ENCODE measurements around the gene HSD17B12.
A peak's percentile ranks its signal among the peaks of the same experiment; 100 is the strongest.

The HSD17B12 gene

DNA sequence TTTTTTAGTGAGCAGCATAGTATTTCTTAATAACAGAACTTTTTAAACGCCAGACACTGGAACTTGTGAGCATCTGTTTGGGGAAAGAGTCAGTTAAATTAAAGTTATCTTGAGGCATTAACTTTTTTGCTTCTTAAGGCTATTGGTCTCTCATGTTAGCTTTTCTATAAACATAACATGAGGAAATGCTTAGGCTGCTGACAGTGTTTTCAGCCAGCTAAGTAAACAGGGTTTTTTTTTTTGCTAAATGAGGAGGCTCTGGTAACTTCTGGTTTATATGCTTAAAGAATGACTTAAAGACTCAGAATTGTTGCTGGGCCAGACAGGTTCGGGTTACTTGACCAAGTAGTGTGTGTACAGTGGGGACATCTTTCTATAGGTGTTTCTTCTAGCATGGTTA, 104.3 kb downstream of the HSD17B12 start:
- in situ Hi-C loops (cut with HindIII; ENCODE audit: low pct_ligation_motif_present, low pct_unique_long_range_greater_than_20kb, low sequenced_read_pairs): no loop called here
- DNase-seq: no peak

DNA sequence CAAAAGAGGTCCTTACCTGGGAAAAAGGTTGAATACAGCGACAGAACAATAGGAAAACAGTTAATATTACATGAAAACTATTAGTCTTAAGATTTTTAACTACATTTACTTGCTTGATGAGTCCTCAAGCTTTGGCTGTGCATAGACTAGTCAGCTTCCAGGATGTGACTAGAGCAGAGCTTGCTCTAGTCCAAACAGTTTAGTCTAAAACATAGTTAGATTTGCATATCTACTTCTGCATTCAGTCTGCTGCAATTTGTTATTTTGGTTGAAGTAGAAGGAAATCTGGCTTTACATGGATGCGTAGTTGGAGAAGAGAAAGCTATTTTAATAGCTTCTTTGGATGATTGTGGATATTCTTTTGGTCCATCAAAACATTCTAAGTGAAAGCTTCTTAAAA, 104.8 kb downstream of the HSD17B12 start:
- DNase-seq: no peak
- in situ Hi-C loops (cut with HindIII; ENCODE audit: low pct_ligation_motif_present, low pct_unique_long_range_greater_than_20kb, low sequenced_read_pairs): no loop called here

DNA sequence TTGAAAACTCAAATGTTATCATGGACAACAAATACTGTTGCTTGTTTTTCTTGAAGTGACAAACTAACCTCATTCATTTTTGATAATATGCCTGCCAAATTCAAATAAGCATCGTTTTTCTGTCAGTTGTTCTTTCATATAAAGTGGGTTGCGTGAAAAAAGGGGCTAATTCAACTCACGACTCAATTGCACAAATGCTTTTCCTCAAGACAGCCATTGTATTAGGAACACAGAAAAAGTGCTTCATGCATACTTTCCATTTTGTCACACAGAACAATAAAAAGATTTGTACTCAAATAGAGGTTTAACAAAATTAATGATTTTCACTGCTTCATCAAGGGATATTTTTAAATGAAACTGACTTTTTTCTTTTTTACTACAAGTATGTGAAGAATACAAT, 105.5 kb downstream of the HSD17B12 start:
- DNase-seq: no peak
- in situ Hi-C loops (cut with HindIII; ENCODE audit: low pct_ligation_motif_present, low pct_unique_long_range_greater_than_20kb, low sequenced_read_pairs): no loop called here

DNA sequence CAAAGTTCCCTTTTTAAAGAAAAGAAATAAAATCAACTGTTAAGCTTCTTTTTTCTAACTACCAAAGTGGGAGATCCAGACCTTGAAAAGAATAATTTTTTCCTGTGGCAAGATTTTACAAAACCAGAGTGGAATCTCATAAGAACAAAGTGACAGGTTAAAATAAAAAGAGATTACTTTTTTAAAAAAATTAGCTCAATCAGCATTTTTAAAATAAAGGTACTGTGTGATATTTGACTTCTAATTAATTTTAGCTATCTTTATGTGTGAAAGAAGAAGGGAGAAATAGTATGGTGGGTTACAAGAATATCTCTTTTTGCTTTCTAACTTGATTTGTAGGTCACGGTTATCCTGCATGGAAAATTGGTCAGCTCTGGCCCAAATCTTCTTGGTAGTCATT, 107.3 kb downstream of the HSD17B12 start:
- no peak for DNase-seq
- in situ Hi-C loops (cut with HindIII; ENCODE audit: low pct_ligation_motif_present, low pct_unique_long_range_greater_than_20kb, low sequenced_read_pairs): no loop called here

DNA sequence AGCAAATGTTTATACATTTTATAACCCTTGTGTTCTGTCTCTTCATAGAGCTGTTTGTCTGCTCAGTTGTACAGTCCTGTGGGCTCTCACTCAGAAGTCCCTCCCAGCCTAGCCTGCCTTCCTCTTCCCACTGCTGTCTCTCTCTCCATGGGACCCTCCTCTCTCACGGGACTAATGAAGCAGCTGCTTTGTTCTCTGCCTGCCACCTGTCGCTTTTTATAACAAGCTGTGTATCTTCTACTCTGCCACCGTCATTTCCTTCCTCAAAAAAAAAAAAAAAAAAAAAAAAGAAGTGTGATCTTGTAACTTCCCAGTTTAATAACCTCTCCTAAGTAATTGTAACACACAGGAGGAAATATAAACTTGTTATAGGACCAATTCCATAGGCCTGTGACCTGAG, 107.9 kb downstream of the HSD17B12 start:
- in situ Hi-C loops (cut with HindIII; ENCODE audit: low pct_ligation_motif_present, low pct_unique_long_range_greater_than_20kb, low sequenced_read_pairs): no loop called here
- no peak for DNase-seq

DNA sequence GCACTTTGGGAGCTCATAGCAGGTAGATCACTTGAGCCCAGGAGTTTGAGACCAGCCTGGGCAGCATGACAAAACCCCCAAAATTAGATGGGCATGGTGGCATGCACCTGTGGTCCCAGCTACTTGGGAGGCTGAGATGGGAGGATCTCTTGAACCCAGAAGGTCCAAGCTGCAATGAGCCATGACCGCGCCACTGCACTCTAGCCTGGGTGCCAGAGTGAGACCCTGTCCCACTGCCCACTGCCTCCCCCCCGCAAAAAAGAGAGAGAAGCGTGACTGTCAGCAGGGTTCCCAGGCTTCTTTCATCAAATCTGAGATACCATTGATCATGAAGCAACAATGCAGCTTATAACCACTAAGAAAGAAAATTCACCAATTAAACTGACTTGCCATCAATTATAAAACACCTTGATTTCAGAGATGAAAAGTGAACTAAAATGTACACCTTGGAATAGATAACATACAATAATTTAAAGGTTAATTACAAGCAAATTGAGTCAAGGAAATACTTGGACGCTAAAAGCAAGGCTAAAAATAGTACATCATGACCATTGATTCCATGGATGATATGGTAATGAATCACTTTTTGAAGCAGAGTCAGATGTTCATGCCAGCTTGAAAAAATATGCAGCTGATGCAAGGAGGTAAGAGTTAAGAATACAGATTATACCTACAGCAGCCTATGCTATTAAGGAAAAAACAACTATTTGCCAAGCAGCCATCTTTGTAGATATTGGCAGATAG, 109.3 kb downstream of the HSD17B12 start:
- in situ Hi-C loops (cut with HindIII; ENCODE audit: low pct_ligation_motif_present, low pct_unique_long_range_greater_than_20kb, low sequenced_read_pairs): no loop called here
- peak; percentile 68 for DNase-seq

DNA sequence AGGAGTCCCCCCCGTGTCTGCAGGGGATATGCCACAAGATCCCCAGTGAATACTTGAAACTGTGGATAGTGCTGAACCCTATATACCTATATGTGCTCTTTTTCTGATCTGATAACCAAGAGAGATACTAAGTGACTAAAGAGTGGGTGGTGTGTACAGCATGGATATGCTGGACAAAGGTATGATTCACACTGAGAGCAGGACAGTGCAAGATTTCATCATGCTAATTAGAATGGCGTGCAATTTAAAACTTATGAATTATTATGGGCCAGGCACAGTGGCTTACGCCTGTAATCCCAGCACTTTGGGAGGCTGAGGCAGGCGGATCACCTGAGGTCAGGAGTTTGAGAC, 109.9 kb downstream of the HSD17B12 start:
- DNase-seq: no peak
- in situ Hi-C loops (cut with HindIII; ENCODE audit: low pct_ligation_motif_present, low pct_unique_long_range_greater_than_20kb, low sequenced_read_pairs): no loop called here

- in situ Hi-C loops (cut with HindIII; ENCODE audit: low pct_ligation_motif_present, low pct_unique_long_range_greater_than_20kb, low sequenced_read_pairs): no loop called here
- no peak for DNase-seq
Measured at GRCh38 chr11:43797337-43797736, 116.8 kb downstream of the HSD17B12 start.

- in situ Hi-C loops (cut with HindIII; ENCODE audit: low pct_ligation_motif_present, low pct_unique_long_range_greater_than_20kb, low sequenced_read_pairs): no loop called here
- no peak for DNase-seq
Measured at GRCh38 chr11:43797866-43798265, 117.3 kb downstream of the HSD17B12 start.

GRCh38 chr11:43802509-43802908, 122.0 kb downstream of the HSD17B12 start:
- in situ Hi-C loops (cut with HindIII; ENCODE audit: low pct_ligation_motif_present, low pct_unique_long_range_greater_than_20kb, low sequenced_read_pairs): no loop called here
- DNase-seq: no peak

GRCh38 chr11:43803766-43804165, 123.2 kb downstream of the HSD17B12 start:
- in situ Hi-C loops (cut with HindIII; ENCODE audit: low pct_ligation_motif_present, low pct_unique_long_range_greater_than_20kb, low sequenced_read_pairs): no loop called here
- DNase-seq: no peak

GRCh38 chr11:43806976-43807375, 126.4 kb downstream of the HSD17B12 start:
- in situ Hi-C loops (cut with HindIII; ENCODE audit: low pct_ligation_motif_present, low pct_unique_long_range_greater_than_20kb, low sequenced_read_pairs): no loop called here
- DNase-seq: no peak

DNA sequence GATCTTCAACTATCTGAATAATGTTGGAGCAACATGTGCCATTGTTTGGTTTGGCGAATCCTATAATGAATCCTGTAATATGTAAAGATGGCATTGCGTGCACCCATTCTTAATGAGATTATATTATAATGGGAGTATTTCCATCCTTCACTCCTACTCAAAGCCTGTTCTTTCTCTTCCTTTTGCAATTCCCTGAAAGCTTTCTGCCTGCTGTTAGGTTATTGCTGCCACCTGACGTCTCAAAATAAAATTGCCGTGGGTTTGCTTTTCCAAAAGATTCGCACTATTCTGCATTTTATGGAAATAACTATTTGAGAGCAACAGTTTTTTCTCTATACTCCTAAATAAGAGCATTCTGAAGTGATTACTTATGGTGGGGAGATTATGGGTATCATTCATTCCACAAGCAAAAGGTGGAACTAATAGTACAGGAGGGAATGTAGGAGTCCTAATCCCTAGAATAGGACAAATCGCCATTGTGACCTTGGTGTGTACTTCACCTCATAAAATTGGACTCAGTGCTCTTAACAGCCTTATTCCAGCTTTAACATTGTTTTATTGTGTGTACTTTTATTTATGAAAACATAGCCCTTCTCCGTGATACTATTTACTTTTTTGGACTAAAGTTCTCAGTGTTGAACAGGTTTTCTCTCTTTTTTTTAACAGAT, 130.5 kb downstream of the HSD17B12 start:
- DNase-seq: no peak
- in situ Hi-C loops (cut with HindIII; ENCODE audit: low pct_ligation_motif_present, low pct_unique_long_range_greater_than_20kb, low sequenced_read_pairs): no loop called here

GRCh38 chr11:43812471-43812870, 131.9 kb downstream of the HSD17B12 start:
- no peak for DNase-seq

GRCh38 chr11:43818220-43818619, 137.7 kb downstream of the HSD17B12 start:
- DNase-seq: no peak
- in situ Hi-C loops (cut with HindIII; ENCODE audit: low pct_ligation_motif_present, low pct_unique_long_range_greater_than_20kb, low sequenced_read_pairs): no loop called here

More at GRCh38 chr11:43812471-43812870, 131.9 kb downstream of the HSD17B12 start:
- in situ Hi-C loops (cut with HindIII; ENCODE audit: low pct_ligation_motif_present, low pct_unique_long_range_greater_than_20kb, low sequenced_read_pairs): no loop called here

GRCh38 chr11:43819926-43820325, 139.4 kb downstream of the HSD17B12 start:
- DNase-seq: no peak
- in situ Hi-C loops (cut with HindIII; ENCODE audit: low pct_ligation_motif_present, low pct_unique_long_range_greater_than_20kb, low sequenced_read_pairs): no loop called here

GRCh38 chr11:43823316-43823715, 142.8 kb downstream of the HSD17B12 start:
- in situ Hi-C loops (cut with HindIII; ENCODE audit: low pct_ligation_motif_present, low pct_unique_long_range_greater_than_20kb, low sequenced_read_pairs): no loop called here

GRCh38 chr11:43823851-43824250, 143.3 kb downstream of the HSD17B12 start:
- DNase-seq: no peak
- in situ Hi-C loops (cut with HindIII; ENCODE audit: low pct_ligation_motif_present, low pct_unique_long_range_greater_than_20kb, low sequenced_read_pairs): no loop called here

More at GRCh38 chr11:43823316-43823715, 142.8 kb downstream of the HSD17B12 start:
- DNase-seq: no peak

- in situ Hi-C loops (cut with HindIII; ENCODE audit: low pct_ligation_motif_present, low pct_unique_long_range_greater_than_20kb, low sequenced_read_pairs): no loop called here
- DNase-seq: peak; percentile 40
Measured at GRCh38 chr11:43825217-43825816, 144.8 kb downstream of the HSD17B12 start.

- in situ Hi-C loops (cut with HindIII; ENCODE audit: low pct_ligation_motif_present, low pct_unique_long_range_greater_than_20kb, low sequenced_read_pairs): no loop called here
- DNase-seq: peak; percentile 99
Measured at GRCh38 chr11:43830928-43831440, 150.4 kb downstream of the HSD17B12 start.

Data from ACHN (cell line).